Measurements from ENCODE around the gene SLCO4A1.

DNA sequence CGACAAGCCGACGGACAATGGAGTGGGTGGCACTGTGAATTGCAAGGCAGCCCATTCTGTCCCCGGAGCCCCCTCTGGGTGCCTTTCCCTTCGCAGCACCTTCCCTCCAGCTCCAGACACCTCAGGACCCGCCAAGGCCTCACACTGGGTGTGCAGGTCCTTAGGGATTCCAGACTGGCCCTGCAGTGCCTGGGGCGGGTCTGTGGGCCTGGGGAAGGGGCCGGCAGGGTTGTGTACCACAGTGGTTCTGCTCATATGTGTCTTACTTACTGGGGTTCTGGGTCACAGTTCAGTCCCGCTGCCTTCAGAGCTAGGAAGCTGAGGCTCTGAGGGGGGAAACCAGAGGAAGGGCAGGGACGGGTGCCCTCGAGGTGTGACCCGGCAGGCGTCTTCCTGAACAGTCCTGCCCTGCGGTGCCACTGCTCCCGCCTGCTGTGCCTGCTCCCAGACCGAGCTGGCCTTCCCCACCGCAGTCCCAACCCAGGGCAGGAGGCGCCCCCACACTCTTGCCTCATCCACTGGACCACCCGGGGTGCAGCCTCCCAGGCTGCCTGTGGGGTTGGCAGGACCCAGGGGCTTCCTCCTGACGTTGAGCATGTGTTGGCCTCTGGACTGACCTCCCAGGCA lies 16.3 kb upstream of the SLCO4A1 start:
- TF ChIP-seq POLR2A (IDR thresholded peaks at IDR 0.05) (no peak), EP300 (IDR thresholded peaks at IDR 0.05) (no peak)
- TF ChIP-seq, protein P1, sequence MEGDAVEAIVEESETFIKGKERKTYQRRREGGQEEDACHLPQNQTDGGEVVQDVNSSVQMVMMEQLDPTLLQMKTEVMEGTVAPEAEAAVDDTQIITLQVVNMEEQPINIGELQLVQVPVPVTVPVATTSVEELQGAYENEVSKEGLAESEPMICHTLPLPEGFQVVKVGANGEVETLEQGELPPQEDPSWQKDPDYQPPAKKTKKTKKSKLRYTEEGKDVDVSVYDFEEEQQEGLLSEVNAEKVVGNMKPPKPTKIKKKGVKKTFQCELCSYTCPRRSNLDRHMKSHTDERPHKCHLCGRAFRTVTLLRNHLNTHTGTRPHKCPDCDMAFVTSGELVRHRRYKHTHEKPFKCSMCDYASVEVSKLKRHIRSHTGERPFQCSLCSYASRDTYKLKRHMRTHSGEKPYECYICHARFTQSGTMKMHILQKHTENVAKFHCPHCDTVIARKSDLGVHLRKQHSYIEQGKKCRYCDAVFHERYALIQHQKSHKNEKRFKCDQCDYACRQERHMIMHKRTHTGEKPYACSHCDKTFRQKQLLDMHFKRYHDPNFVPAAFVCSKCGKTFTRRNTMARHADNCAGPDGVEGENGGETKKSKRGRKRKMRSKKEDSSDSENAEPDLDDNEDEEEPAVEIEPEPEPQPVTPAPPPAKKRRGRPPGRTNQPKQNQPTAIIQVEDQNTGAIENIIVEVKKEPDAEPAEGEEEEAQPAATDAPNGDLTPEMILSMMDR (IDR thresholded peaks at IDR 0.05), result no peak
